ENCODE results near the gene PARVB. TPM values are rescaled to one million over a fixed set of nuclear protein-coding genes. Genes with fewer than 3 reads are reported as not detected.

PARVB gene
- total and polyA plus RNA-seq, 7 experiments from 2014 or later: 0.18 to 51.2 (median 4.2) TPM

DNA sequence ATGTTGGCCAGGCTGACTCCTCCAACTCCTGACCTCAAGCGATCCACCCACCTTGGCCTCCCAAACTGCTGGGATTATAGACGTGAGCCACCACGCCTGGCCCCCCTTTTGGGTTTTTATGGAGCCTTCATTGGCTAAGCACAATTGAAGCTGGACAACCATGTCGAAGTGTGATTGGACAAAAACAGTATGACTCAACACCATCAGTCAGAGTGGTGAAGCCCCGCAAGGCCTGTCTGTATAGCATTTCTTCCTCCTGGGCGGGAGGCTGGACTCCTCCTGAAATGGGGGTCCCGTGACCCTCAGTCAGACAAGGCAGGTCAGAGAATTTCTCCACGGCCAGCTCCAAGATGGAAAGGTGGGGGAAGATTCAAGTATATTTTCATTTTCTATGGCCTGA, 3.1 kb upstream of the PARVB start:
- H3K4me3 ChIP-seq (ENCODE audit: low read length): no peak overlapping the region
- H3K9me3 Mint-ChIP-seq: no peaks in the 10 kb centered on the region
- POLR2A ChIA-PET: no interaction called here
- no peak for DNase-seq
- no peak overlapping the region for H3K4me3 Mint-ChIP-seq
- H3K27me3 ChIP-seq (ENCODE audit: control insufficient read depth in 2 of 2, insufficient read depth in 2 of 2, low read length in 2 of 2): no peaks in the 10 kb centered on the region
- peak overlapping the region in 1 of 9 donors; percentile 42 for H3K27ac Mint-ChIP-seq
- intact Hi-C loops (cut with micrococcal nuclease): no loop called here
- no peaks in the 10 kb centered on the region for H3K9me3 ChIP-seq (ENCODE audit: control insufficient read depth in 2 of 3, low read length in 3 of 3)
- no peak overlapping the region for H3K27ac ChIP-seq (ENCODE audit: low read depth, low read length)
- no peaks in the 10 kb centered on the region for H3K36me3 ChIP-seq (ENCODE audit: control insufficient read depth in 2 of 3, insufficient read depth in 3 of 3, low read length in 3 of 3)
- H3K4me1 Mint-ChIP-seq: peaks cover 6 to 23% (median 12%) of the 10 kb centered on the region in 7 donors
- CTCF ChIA-PET: no interaction called here
- H3K36me3 Mint-ChIP-seq: peaks cover 0 to 4% (median 0%) of the 10 kb centered on the region in 5 donors
- no peak for ATAC-seq
- H3K27me3 Mint-ChIP-seq: peaks cover 0 to 13% (median 11%) of the 10 kb centered on the region in 5 donors
- H3K4me1 ChIP-seq (ENCODE audit: control insufficient read depth in 2 of 2, insufficient read depth in 2 of 2, low read length in 2 of 2): peaks cover 0 to 12% of the 10 kb centered on the region in 2 donors

DNA sequence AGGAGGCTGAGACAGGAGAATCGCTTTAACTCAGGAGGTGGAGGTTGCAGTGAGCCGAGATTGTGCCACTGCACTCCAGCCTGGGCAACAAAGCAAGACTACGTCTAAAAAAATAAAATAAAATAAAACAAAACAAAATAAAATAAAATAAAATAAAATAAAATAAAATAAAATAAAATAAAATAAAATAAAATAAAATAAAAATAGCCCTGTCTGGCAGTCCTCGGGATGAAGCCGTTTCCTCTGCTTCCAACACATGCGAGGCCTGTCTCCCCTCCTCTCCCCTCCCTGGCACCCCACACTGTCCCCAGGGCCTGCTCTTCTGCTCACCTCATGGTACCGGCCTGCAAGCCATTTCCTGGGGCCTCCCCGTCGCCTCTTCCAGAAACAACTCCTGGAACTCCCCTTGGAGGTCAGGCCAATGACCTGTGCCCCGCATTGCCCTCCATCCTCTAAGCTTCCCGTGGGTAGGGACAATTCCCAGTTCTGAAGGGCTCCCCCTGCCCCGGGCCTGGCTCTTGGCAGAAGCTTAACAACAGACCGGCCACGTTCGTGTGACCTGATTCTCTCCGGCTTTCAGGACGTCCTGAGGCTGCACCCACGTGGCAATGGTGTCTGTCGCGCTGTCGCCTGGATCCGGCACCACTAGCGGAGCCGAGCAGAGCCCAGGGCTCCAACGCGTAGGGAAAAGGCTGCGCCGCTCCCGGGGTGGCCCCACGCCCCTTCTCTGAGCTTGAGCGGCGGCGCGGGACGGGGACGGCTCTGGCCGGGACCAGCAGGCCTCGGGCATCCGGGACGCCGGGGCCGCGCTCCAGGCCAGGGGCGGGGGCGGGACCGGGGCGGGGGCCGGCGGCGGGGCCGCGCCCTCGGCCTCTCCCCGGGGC, 456 bp upstream of the PARVB start:
- Mint-ChIP-seq H3K36me3 (peaks cover 0 to 8% (median 0%) of the 10 kb centered on the region in 5 donors), H3K27ac (peak overlapping the region in 1 of 9 donors; percentile 91), H3K27me3 (peaks cover 0 to 30% (median 27%) of the 10 kb centered on the region in 5 donors), H3K9me3 (no peaks in the 10 kb centered on the region), H3K4me1 (peaks cover 19 to 47% (median 26%) of the 10 kb centered on the region in 7 donors), H3K4me3 (peak overlapping the region in 7 of 10 donors; percentile 32 to 89 (median 65))
- intact Hi-C loops (cut with micrococcal nuclease): loop anchor here in 1 of 2 donors (1.0 kb wide), 1 partner anchor 68 kb away; the partner anchor contains the start of gene SAMM50
- no peak overlapping the region for H3K27ac ChIP-seq (ENCODE audit: low read depth, low read length)
- H3K27me3 ChIP-seq (ENCODE audit: control insufficient read depth in 2 of 2, insufficient read depth in 2 of 2, low read length in 2 of 2): no peaks in the 10 kb centered on the region
- H3K36me3 ChIP-seq (ENCODE audit: control insufficient read depth in 2 of 3, insufficient read depth in 3 of 3, low read length in 3 of 3): no peaks in the 10 kb centered on the region
- H3K4me3 ChIP-seq (ENCODE audit: low read length): peak overlapping the region; percentile 37
- ATAC-seq: peak; percentile 28
- H3K4me1 ChIP-seq (ENCODE audit: control insufficient read depth in 2 of 2, insufficient read depth in 2 of 2, low read length in 2 of 2): peaks cover 5 to 24% of the 10 kb centered on the region in 2 donors
- POLR2A ChIA-PET: no interaction called here
- DNase-seq: peak in 2 of 9 donors; percentile 22 to 75
- CTCF ChIA-PET: no interaction called here
- no peaks in the 10 kb centered on the region for H3K9me3 ChIP-seq (ENCODE audit: control insufficient read depth in 2 of 3, low read length in 3 of 3)

DNA sequence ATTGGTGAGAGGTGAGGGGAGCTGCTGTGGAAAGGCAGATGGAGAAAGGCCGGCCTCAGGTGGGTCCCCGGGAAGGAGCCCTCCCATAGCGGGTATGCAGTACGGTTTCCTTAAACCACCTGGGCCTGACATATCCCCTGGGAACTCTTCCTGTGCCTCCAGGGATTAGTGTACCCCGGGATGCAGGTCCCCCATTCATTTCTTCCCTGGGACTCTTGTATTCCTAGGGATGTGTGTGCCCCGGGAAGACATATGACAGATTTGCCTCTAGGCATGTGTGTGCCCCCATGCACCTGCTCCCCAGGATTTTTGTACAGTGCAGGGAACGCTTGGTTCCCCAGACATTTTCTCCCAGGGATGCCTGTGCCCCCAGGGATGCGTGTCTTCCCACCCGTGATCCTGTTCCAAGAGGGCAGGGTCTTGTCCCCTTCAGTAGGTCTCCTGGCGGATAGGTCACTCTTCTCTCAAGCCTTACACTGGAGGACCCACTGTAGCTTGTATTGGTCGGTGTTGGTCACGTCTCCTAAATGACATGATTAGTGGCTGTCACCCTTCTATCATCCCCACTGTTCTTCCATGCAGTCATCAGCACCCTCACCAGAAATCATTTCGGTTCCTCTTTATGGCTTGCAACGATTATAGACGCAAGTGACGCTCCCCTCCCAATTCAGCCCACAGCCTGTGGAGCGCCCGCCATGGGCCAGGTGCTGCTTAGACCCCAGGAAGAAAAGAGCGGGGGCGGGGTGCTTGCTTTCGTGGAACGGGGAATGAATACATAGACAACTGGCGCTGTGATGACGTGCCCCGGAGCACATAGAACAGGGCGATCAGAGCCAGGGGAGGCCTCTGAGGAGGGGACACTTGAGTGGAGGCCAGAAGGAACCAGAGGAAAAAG, 1.3 kb downstream of the PARVB start:
- Histone ChIP-seq H3K36me3 (ENCODE audit: control insufficient read depth in 2 of 3, insufficient read depth in 3 of 3, low read length in 3 of 3) (no peaks in the 10 kb centered on the region), H3K4me1 (ENCODE audit: control insufficient read depth in 2 of 2, insufficient read depth in 2 of 2, low read length in 2 of 2) (peaks cover 5 to 24% of the 10 kb centered on the region in 2 donors), H3K9me3 (ENCODE audit: control insufficient read depth in 2 of 3, low read length in 3 of 3) (no peaks in the 10 kb centered on the region), H3K27me3 (ENCODE audit: control insufficient read depth in 2 of 2, insufficient read depth in 2 of 2, low read length in 2 of 2) (no peaks in the 10 kb centered on the region), H3K27ac (ENCODE audit: low read depth, low read length) (no peak overlapping the region), H3K4me3 (ENCODE audit: low read length) (no peak overlapping the region)
- POLR2A ChIA-PET: no interaction called here
- Mint-ChIP-seq H3K27ac (peak overlapping the region in 3 of 9 donors; percentile 8 to 97 (median 96)), H3K4me1 (peaks cover 19 to 53% (median 28%) of the 10 kb centered on the region in 7 donors), H3K4me3 (peak overlapping the region; percentile 23 to 87 (median 70)), H3K36me3 (peaks cover 0 to 8% (median 0%) of the 10 kb centered on the region in 5 donors), H3K27me3 (peaks cover 0 to 32% (median 27%) of the 10 kb centered on the region in 5 donors), H3K9me3 (no peaks in the 10 kb centered on the region)
- intact Hi-C loops (cut with micrococcal nuclease): loop anchor here in 1 of 2 donors (2.0 to 5.0 kb wide), 2 partner anchors 29 to 157 kb away; partner anchors contain the start of gene PARVG
- ATAC-seq: peak; percentile 50
- no peak for DNase-seq
- CTCF ChIA-PET: no interaction called here

DNA sequence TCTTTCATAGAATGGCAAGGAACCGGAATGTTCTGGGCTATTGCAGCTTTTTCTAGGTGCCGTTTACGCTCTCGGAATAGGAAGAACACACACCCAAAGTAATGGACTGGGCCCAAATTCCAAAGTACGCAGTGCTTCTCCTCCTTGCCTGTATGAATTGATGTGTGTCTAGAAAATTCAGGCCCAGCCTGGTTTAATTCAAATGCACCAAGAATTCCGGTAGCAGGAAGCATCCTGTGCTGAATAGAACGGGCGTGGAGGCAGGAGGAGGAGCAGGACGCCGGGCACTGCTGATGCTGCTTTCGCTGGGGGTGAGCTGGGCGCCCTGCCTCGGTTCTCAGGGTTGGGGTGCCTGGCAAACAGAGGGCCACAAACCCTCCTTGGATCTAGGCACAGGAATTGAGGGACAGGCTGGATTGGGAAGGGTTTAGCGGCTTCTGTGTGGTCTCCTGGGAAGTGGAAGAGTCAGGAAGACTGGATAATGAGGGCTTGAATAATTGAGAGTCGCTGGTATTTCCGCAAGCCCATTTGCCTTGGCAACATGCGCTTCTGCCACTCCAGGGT, 2.0 kb downstream of the PARVB start:
- Histone ChIP-seq H3K4me3 (ENCODE audit: low read length) (no peak overlapping the region), H3K27me3 (ENCODE audit: control insufficient read depth in 2 of 2, insufficient read depth in 2 of 2, low read length in 2 of 2) (no peaks in the 10 kb centered on the region), H3K36me3 (ENCODE audit: control insufficient read depth in 2 of 3, insufficient read depth in 3 of 3, low read length in 3 of 3) (no peaks in the 10 kb centered on the region), H3K27ac (ENCODE audit: low read depth, low read length) (peak overlapping the region; percentile 24), H3K9me3 (ENCODE audit: control insufficient read depth in 2 of 3, low read length in 3 of 3) (no peaks in the 10 kb centered on the region), H3K4me1 (ENCODE audit: control insufficient read depth in 2 of 2, insufficient read depth in 2 of 2, low read length in 2 of 2) (peaks cover 9 to 24% of the 10 kb centered on the region in 2 donors)
- DNase-seq (no peak), ATAC-seq (no peak)
- CTCF ChIA-PET: no interaction called here
- intact Hi-C loops (cut with micrococcal nuclease): loop anchor here in 1 of 2 donors (2.0 to 5.0 kb wide), 2 partner anchors 29 to 156 kb away; partner anchors contain the start of gene PARVG
- peaks cover 0 to 8% (median 0%) of the 10 kb centered on the region in 5 donors for H3K36me3 Mint-ChIP-seq
- peak overlapping the region in 8 of 10 donors; percentile 38 to 87 (median 76) for H3K4me3 Mint-ChIP-seq
- H3K4me1 Mint-ChIP-seq: peaks cover 22 to 61% (median 34%) of the 10 kb centered on the region in 7 donors
- POLR2A ChIA-PET: interaction anchor here (1.4 kb wide), 1 partner anchor 32 kb away, joined by 4 read pairs; no protein-coding TSS in a partner anchor
- peaks cover 0 to 32% (median 27%) of the 10 kb centered on the region in 5 donors for H3K27me3 Mint-ChIP-seq
- H3K27ac Mint-ChIP-seq: peak overlapping the region in 4 of 9 donors; percentile 69 to 97 (median 84)
- H3K9me3 Mint-ChIP-seq: no peaks in the 10 kb centered on the region

DNA sequence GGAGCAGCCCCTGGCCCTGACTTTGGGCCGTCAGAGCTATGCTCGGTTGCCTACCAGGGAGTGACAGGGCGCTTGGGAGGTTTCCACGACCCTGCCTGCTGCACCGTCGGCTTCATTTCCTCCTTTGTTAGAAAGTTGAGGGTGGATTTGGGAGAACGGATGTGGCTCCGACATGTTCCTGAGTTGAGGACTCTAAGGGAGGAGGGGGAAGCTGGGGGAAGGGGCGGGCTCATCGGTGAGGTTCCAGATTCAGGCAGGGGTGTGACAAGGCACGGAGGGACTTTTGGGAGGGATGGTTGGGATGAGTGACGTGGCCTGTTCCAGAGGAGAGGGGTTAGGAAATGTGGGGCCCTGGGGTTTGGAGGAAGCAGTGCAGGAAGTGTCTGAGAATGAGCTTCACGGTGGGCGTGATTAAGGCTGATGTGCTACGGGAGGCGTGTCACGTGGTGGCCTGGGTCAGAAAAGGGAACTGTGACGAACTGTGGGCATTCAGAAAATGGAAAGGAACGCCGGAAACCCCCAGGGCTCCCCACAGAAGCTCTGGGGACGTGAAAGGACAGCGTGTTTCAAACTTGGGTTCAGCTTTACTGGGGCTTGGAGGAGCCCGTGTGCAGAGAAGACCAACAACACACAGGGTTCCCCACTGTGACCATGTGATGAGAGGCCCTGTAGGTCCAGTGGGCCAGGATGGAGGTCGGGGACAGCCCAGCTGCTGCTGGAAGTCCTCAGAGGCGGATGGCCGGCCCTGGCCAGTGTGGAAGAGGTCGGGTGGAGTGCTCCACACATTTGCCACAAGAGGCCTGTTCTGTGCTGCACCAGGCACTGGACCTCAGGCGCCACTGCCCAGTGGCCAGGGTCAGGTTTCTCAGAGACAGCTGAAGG, 2.8 kb downstream of the PARVB start:
- peak in 6 of 9 donors; percentile 19 to 73 (median 34) for DNase-seq
- peak overlapping the region in 7 of 9 donors; percentile 55 to 97 (median 78) for H3K27ac Mint-ChIP-seq
- peak; percentile 86 for ATAC-seq
- peaks cover 15 to 24% of the 10 kb centered on the region in 2 donors for H3K4me1 ChIP-seq (ENCODE audit: control insufficient read depth in 2 of 2, insufficient read depth in 2 of 2, low read length in 2 of 2)
- peak overlapping the region; percentile 63 for H3K27ac ChIP-seq (ENCODE audit: low read depth, low read length)
- no peaks in the 10 kb centered on the region for H3K9me3 Mint-ChIP-seq
- H3K36me3 Mint-ChIP-seq: peaks cover 0 to 10% (median 0%) of the 10 kb centered on the region in 5 donors
- H3K4me1 Mint-ChIP-seq: peaks cover 28 to 68% (median 40%) of the 10 kb centered on the region in 7 donors
- H3K27me3 ChIP-seq (ENCODE audit: control insufficient read depth in 2 of 2, insufficient read depth in 2 of 2, low read length in 2 of 2): no peaks in the 10 kb centered on the region
- H3K4me3 ChIP-seq (ENCODE audit: low read length): peak overlapping the region; percentile 54
- intact Hi-C loops (cut with micrococcal nuclease): loop anchor here in 1 of 2 donors (2.0 to 5.0 kb wide), 2 partner anchors 30 to 155 kb away; partner anchors contain the start of gene PARVG
- CTCF ChIA-PET: no interaction called here
- H3K4me3 Mint-ChIP-seq: peak overlapping the region; percentile 45 to 89 (median 76)
- H3K9me3 ChIP-seq (ENCODE audit: control insufficient read depth in 2 of 3, low read length in 3 of 3): no peaks in the 10 kb centered on the region
- H3K36me3 ChIP-seq (ENCODE audit: control insufficient read depth in 2 of 3, insufficient read depth in 3 of 3, low read length in 3 of 3): no peaks in the 10 kb centered on the region
- peaks cover 0 to 32% (median 27%) of the 10 kb centered on the region in 5 donors for H3K27me3 Mint-ChIP-seq
- POLR2A ChIA-PET: interaction anchor here (1.4 kb wide), 1 partner anchor 33 kb away, joined by 4 read pairs; no protein-coding TSS in a partner anchor

Data from naive thymus-derived CD4-positive, alpha-beta T cell (primary cell).